ENCODE measurements around the gene CDKAL1.

GRCh38 chr6:21102201-21102600 is 567.9 kb downstream of the CDKAL1 start:
- no peak for TF ChIP-seq POLR2A (IDR thresholded peaks at IDR 0.05)
- TF ChIP-seq CTCF (IDR thresholded peaks at IDR 0.05): no peak

Measured in prostate gland (tissue), 2 donors.